Hepatocyte (in vitro differentiated cells): Measurements from ENCODE around the gene BLM. TPM values are rescaled to one million over a fixed set of nuclear protein-coding genes. Genes with fewer than 3 reads are reported as not detected.

Source experiments
- DNase-seq: peaks from one replicate; pipeline ENCODE4 v3.0.0-alpha.2; 2016; ENCODE audit warnings: low spot score
- H2AFZ ChIP-seq: fragments of 200-600 bp; sonication (generic); 2 replicates; pipeline ENCODE4 v1.6.0; 2016; ENCODE audit warnings: antibody characterized with exemption, mild to moderate bottlenecking
- H3K27ac ChIP-seq: fragments of 200-600 bp; sonication (generic); 2 replicates; pipeline ENCODE4 v1.5.1; 2016; ENCODE audit warnings: mild to moderate bottlenecking
- H3K27me3 ChIP-seq: fragments of 200-600 bp; sonication (generic); 2 replicates; pipeline ENCODE4 v1.6.1; 2016
- H3K36me3 ChIP-seq: fragments of 200-600 bp; sonication (generic); replicated peaks from 2 replicates; pipeline ENCODE4 v1.5.1; 2016; ENCODE audit warnings: low read depth; ENCODE audit not compliant: insufficient read depth
- H3K4me1 ChIP-seq: fragments of 200-600 bp; sonication (generic); 2 replicates; pipeline ENCODE4 v1.5.1; 2016; ENCODE audit warnings: mild to moderate bottlenecking, moderate library complexity; ENCODE audit not compliant: insufficient read depth
- H3K4me2 ChIP-seq: fragments of 200-600 bp; sonication (generic); 2 replicates; pipeline ENCODE4 v1.6.0; 2016
- H3K4me3 ChIP-seq: fragments of 200-600 bp; sonication (generic); 2 replicates; pipeline ENCODE4 v1.5.1; 2016; ENCODE audit warnings: mild to moderate bottlenecking
- H3K79me2 ChIP-seq: fragments of 200-600 bp; sonication (generic); 2 replicates; pipeline ENCODE4 v1.6.0; 2017; ENCODE audit warnings: mild to moderate bottlenecking
- H3K9me2 ChIP-seq: fragments of 200-600 bp; sonication (generic); replicated peaks from 2 replicates; pipeline ENCODE4 v1.6.0; 2017; ENCODE audit warnings: mild to moderate bottlenecking; ENCODE audit not compliant: insufficient read depth
- H3K9me3 ChIP-seq: fragments of 200-600 bp; sonication (generic); 2 replicates; pipeline ENCODE4 v1.5.1; 2016; ENCODE audit warnings: low read depth, mild to moderate bottlenecking
- H4K20me1 ChIP-seq: fragments of 200-600 bp; sonication (generic); 2 replicates; pipeline ENCODE4 v1.6.0; 2016; ENCODE audit warnings: mild to moderate bottlenecking; ENCODE audit not compliant: insufficient read depth, poor library complexity, severe bottlenecking
- EZH2 ChIP-seq: fragments of 200-600 bp; sonication (generic); IDR thresholded peaks from 2 replicates; pipeline ENCODE4 v1.6.1; 2016; ENCODE audit warnings: antibody characterized with exemption, mild to moderate bottlenecking, borderline replicate concordance
- EZH2phosphoT487 ChIP-seq: fragments of 200-600 bp; sonication (generic); IDR thresholded peaks from one replicate; pipeline ENCODE4 v1.6.1; 2018; ENCODE audit warnings: antibody characterized with exemption, mild to moderate bottlenecking, low read depth, moderate library complexity; ENCODE audit not compliant: unreplicated experiment, severe bottlenecking
- WGBS: methylation state at CpG from one replicate; pipeline ENCODE4 v1.1.6; 2016; ENCODE audit warnings: low lambda C conversion rate; ENCODE audit errors: missing lambda C conversion rate; 5-methylcytosine and 5-hydroxymethylcytosine counted together
- polyA plus RNA-seq: library from polyadenylated mRNA; unstranded; fragments of >200 nt; fragmentation: Nextera tagmentation; extraction: Ambion mirVana; gene quantifications from 2 replicates; pipeline ENCODE4 v1.2.1, GENCODE V29; 2016
- total RNA-seq: library from RNA; depleted of rRNA; stranded (reverse); fragments of >200 nt; gene quantifications from 2 replicates; pipeline ENCODE4 v1.2.3, GENCODE V29; 2014
- TF ChIP-seq, protein P1 (sequence below): fragments of 200-600 bp; sonication (generic); IDR thresholded peaks from 2 replicates; pipeline ENCODE4 v1.5.1; 2016; ENCODE audit warnings: antibody characterized with exemption, mild to moderate bottlenecking; ENCODE audit not compliant: poor library complexity

The BLM gene
- total and polyA plus RNA-seq, 2 experiments from 2014 or later: 1.7 to 3.5 TPM

DNA sequence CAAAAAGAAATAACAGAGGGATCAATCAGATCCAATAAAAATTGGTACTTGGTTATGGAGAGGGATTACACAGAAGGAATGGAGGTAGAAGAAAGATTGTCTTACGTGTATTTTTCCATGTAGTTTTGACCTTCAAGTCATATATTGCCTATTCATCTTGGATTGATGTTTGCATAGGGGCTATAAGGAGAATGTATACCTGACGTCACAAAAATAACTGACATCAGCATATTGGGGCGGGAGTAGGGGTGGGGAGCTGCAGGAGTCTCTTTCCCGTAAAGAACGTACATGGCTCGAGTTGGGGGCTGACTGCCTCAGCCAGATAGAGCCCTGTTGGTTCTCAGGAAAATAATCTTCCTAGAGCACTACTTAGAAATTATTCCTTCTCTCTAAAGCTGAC lies 145.3 kb downstream of the BLM start:
- no peaks in the 10 kb centered on the region for H3K36me3 ChIP-seq
- H3K27me3 ChIP-seq: no peaks in the 10 kb centered on the region
- H3K9me3 ChIP-seq: no peaks in the 10 kb centered on the region
- no peaks in the 10 kb centered on the region for H3K79me2 ChIP-seq
- no peaks in the 10 kb centered on the region for H3K9me2 ChIP-seq
- peaks cover 13% of the 10 kb centered on the region for H3K4me1 ChIP-seq
- no peak overlapping the region for H2AFZ ChIP-seq
- H3K4me2 ChIP-seq: no peak overlapping the region
- 94% methylated on average over 6 of the region's 6 CpGs for WGBS
- H4K20me1 ChIP-seq: no peaks in the 10 kb centered on the region
- H3K27ac ChIP-seq: no peak overlapping the region
- H3K4me3 ChIP-seq: no peak overlapping the region
- DNase-seq: no peak
- no peak for TF ChIP-seq EZH2
- TF ChIP-seq EZH2phosphoT487: no peak
- TF ChIP-seq, protein P1, sequence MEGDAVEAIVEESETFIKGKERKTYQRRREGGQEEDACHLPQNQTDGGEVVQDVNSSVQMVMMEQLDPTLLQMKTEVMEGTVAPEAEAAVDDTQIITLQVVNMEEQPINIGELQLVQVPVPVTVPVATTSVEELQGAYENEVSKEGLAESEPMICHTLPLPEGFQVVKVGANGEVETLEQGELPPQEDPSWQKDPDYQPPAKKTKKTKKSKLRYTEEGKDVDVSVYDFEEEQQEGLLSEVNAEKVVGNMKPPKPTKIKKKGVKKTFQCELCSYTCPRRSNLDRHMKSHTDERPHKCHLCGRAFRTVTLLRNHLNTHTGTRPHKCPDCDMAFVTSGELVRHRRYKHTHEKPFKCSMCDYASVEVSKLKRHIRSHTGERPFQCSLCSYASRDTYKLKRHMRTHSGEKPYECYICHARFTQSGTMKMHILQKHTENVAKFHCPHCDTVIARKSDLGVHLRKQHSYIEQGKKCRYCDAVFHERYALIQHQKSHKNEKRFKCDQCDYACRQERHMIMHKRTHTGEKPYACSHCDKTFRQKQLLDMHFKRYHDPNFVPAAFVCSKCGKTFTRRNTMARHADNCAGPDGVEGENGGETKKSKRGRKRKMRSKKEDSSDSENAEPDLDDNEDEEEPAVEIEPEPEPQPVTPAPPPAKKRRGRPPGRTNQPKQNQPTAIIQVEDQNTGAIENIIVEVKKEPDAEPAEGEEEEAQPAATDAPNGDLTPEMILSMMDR: no peak

DNA sequence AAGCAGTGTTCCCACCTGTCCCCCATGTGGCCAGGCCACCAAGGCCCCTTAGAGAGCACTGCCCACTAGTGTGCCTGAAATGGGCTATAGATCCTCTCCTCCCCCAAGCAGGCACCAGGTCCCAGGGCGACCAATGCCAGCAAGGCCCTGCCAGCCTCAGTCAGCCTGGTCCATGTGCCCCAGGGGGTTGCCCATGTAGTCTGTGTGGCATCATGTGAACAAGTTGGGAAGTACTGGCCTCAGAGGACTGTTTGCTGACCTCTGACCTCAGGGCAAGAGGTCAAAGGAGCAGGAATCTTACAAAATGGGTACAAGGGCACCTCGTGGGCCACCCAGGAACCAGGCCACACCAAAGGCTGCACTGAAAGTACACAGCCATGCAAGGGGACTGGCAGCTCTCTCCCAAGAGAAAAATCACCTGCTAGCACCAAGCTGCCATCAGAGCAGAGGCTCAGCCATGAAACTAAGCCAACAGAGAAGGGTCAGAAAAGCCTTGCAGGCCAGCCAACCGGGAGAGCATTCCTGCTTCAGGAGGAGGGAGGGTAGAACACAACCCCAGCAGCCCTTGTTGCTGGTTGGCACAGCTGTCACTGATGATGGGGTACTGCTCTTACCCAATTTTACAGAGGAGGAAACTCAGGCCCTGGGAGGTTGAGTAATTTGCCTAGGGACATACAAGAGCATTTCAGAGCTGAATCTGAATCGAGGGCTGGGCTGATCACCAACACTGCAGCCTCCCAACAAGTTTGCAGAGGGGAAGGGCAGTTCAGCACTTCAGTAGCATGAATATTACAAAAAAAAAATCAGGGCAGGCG lies 146.0 kb downstream of the BLM start:
- no peaks in the 10 kb centered on the region for H3K9me3 ChIP-seq
- no peaks in the 10 kb centered on the region for H3K27me3 ChIP-seq
- no peak overlapping the region for H2AFZ ChIP-seq
- no peaks in the 10 kb centered on the region for H3K36me3 ChIP-seq
- TF ChIP-seq EZH2phosphoT487: no peak
- TF ChIP-seq, protein P1: no peak
- no peak for TF ChIP-seq EZH2
- no peaks in the 10 kb centered on the region for H4K20me1 ChIP-seq
- 77% methylated on average over 4 of the region's 5 CpGs for WGBS
- no peaks in the 10 kb centered on the region for H3K9me2 ChIP-seq
- H3K27ac ChIP-seq: no peak overlapping the region
- no peak overlapping the region for H3K4me2 ChIP-seq
- DNase-seq: no peak
- H3K4me1 ChIP-seq: peaks cover 13% of the 10 kb centered on the region
- no peak overlapping the region for H3K4me3 ChIP-seq
- no peaks in the 10 kb centered on the region for H3K79me2 ChIP-seq

DNA sequence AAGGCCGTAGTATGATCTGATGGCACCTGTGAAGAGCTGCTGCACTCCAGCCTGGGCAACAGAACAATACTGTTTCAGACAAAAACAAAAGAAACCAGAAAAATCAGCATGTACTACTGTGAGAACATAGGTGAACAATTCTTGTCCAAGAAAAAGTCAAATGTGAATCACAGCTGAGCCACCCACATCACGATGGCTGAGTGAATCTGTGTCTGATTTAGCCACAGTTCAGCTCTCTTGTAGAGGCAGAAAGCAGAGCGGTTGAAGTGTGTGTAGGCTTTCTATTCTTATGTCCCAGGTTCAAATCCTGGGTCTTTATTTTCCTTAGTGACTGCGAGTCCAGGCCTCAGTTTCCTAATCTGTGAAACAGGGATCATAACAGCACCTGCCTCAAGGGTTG lies 146.8 kb downstream of the BLM start:
- no peak overlapping the region for H3K4me2 ChIP-seq
- no peak for DNase-seq
- H3K4me1 ChIP-seq: peaks cover 21% of the 10 kb centered on the region

More for the DNA sequence above, 146.8 kb downstream of the BLM start:
- Histone ChIP-seq H3K9me2 (no peaks in the 10 kb centered on the region), H3K27me3 (no peaks in the 10 kb centered on the region), H3K79me2 (no peaks in the 10 kb centered on the region), H2AFZ (no peak overlapping the region), H4K20me1 (no peaks in the 10 kb centered on the region), H3K4me3 (no peak overlapping the region), H3K36me3 (no peaks in the 10 kb centered on the region), H3K27ac (no peak overlapping the region), H3K9me3 (no peaks in the 10 kb centered on the region)
- WGBS: 96% methylated on average over 4 of the region's 4 CpGs
- TF ChIP-seq, protein P1: no peak
- no peak for TF ChIP-seq EZH2
- TF ChIP-seq EZH2phosphoT487: no peak
